Measurements from ENCODE around the gene MALT1. TPM values are rescaled to one million over a fixed set of nuclear protein-coding genes. Genes with fewer than 3 reads are reported as not detected.

MALT1 gene
- total RNA-seq, 1 donor from 2014 or later, result 251 TPM

- peak; percentile 27 for DNase-seq (ENCODE audit: low read depth)
Measured at GRCh38 chr18:58691256-58691655, 20.0 kb downstream of the MALT1 start.

GRCh38 chr18:58692422-58693185, 21.3 kb downstream of the MALT1 start:
- DNase-seq (ENCODE audit: low read depth), result no peak

GRCh38 chr18:58694221-58694620, 23.0 kb downstream of the MALT1 start:
- DNase-seq (ENCODE audit: low read depth), result no peak

- no peak for DNase-seq (ENCODE audit: low read depth)
Measured at GRCh38 chr18:58694720-58695468, 23.6 kb downstream of the MALT1 start.

GRCh38 chr18:58695772-58696171, 24.5 kb downstream of the MALT1 start:
- no peak for DNase-seq (ENCODE audit: low read depth)

GRCh38 chr18:58697146-58697545, 25.9 kb downstream of the MALT1 start:
- DNase-seq (ENCODE audit: low read depth), result no peak

- no peak for DNase-seq (ENCODE audit: low read depth)
Measured at GRCh38 chr18:58698701-58699193, 27.5 kb downstream of the MALT1 start.

- DNase-seq (ENCODE audit: low read depth), result peak; percentile 13
Measured at GRCh38 chr18:58699551-58699950, 28.3 kb downstream of the MALT1 start.

- no peak for DNase-seq (ENCODE audit: low read depth)
Measured at GRCh38 chr18:58700209-58700608, 28.9 kb downstream of the MALT1 start.

- no peak for DNase-seq (ENCODE audit: low read depth)
Measured at GRCh38 chr18:58712930-58713329, 41.7 kb downstream of the MALT1 start.

- DNase-seq (ENCODE audit: low read depth), result no peak
Measured at GRCh38 chr18:58714259-58714658, 43.0 kb downstream of the MALT1 start.

GRCh38 chr18:58714821-58715220, 43.6 kb downstream of the MALT1 start:
- DNase-seq (ENCODE audit: low read depth), result no peak

- DNase-seq (ENCODE audit: low read depth), result no peak
Measured at GRCh38 chr18:58715540-58715939, 44.3 kb downstream of the MALT1 start.

- no peak for DNase-seq (ENCODE audit: low read depth)
Measured at GRCh38 chr18:58716060-58716756, 44.9 kb downstream of the MALT1 start.

- DNase-seq (ENCODE audit: low read depth), result no peak
Measured at GRCh38 chr18:58721566-58722239, 50.4 kb downstream of the MALT1 start.

- peak; percentile 68 for DNase-seq (ENCODE audit: low read depth)
Measured at GRCh38 chr18:58723810-58724602, 52.7 kb downstream of the MALT1 start.

GRCh38 chr18:58726671-58727070, 55.4 kb downstream of the MALT1 start:
- DNase-seq (ENCODE audit: low read depth), result no peak

GRCh38 chr18:58727776-58728500, 56.7 kb downstream of the MALT1 start:
- peak; percentile 22 for DNase-seq (ENCODE audit: low read depth)

GRCh38 chr18:58728719-58729118, 57.5 kb downstream of the MALT1 start:
- DNase-seq (ENCODE audit: low read depth), result no peak

GRCh38 chr18:58730618-58731017, 59.4 kb downstream of the MALT1 start:
- DNase-seq (ENCODE audit: low read depth), result no peak

Data from renal cortical epithelial cell (primary cell).